Esophagus muscularis mucosa (tissue), 4 donors: Measurements from ENCODE around the gene ZNF41. TPM values are rescaled to one million over a fixed set of nuclear protein-coding genes. Genes with fewer than 3 reads are reported as not detected.

Source experiments
- DNase-seq: peaks from one replicate; pipeline ENCODE4 v3.0.0-alpha.2; 2017; ENCODE audit errors: extremely low spot score
- H3K27ac ChIP-seq, 4 donors: fragments of 200-600 bp; sonication (generic); replicated peaks in 1 of 4; 1 replicate in 3 of 4; 2 replicates in 1 of 4; pipeline ENCODE4 v1.5.1; 2016 to 2019; ENCODE audit warnings: mild to moderate bottlenecking in 1 of 4
- H3K27me3 ChIP-seq, 4 donors: fragments of 200-600 bp; sonication (generic); one replicate each; pipeline versions ENCODE4 v1.5.1 to v1.6.0; 2016 to 2019
- H3K36me3 ChIP-seq, 4 donors: fragments of 200-600 bp; sonication (generic); one replicate each; pipeline ENCODE4 v1.5.1; 2016 to 2019
- H3K4me1 ChIP-seq, 4 donors: fragments of 200-600 bp; sonication (generic); one replicate each; pipeline ENCODE4 v1.5.1; 2016 to 2019
- H3K4me3 ChIP-seq, 4 donors: fragments of 200-600 bp; sonication (generic); 1 replicate in 2 of 4; 2 replicates in 2 of 4; pipeline ENCODE4 v1.5.1; 2016 to 2019; ENCODE audit warnings: mild to moderate bottlenecking in 4 of 4, moderate library complexity in 1 of 4
- H3K9me3 ChIP-seq, 4 donors: fragments of 200-600 bp; sonication (generic); 1 replicate in 3 of 4; 2 replicates in 1 of 4; pipeline ENCODE4 v1.5.1; 2016 to 2019
- CTCF ChIP-seq, 3 experiments: fragments of 200-600 bp in 2 of 3; fragments of 450-650 bp in 1 of 3; sonication (generic) in 2 of 3; IDR thresholded peaks; one replicate each; pipeline ENCODE4 v1.5.1; 2017 to 2019; ENCODE audit warnings: antibody characterized with exemption in 3 of 3, mild to moderate bottlenecking in 2 of 3, moderate library complexity in 1 of 3
- EP300 ChIP-seq: sonication (generic); formaldehyde crosslinking; IDR thresholded peaks from one replicate; pipeline ENCODE4 v1.6.1; 2017; ENCODE audit warnings: antibody characterized with exemption
- POLR2A ChIP-seq: fragments of 450-650 bp; IDR thresholded peaks from one replicate; pipeline ENCODE4 v1.6.1; 2017; ENCODE audit warnings: antibody characterized with exemption, moderate library complexity, mild to moderate bottlenecking, low read depth
- POLR2AphosphoS5 ChIP-seq, 2 donors: sonication (generic); formaldehyde crosslinking; IDR thresholded peaks; one replicate each; pipeline ENCODE4 v1.6.1; 2017; ENCODE audit warnings: antibody characterized with exemption in 2 of 2
- WGBS: methylation state at CpG from one replicate; pipeline ENCODE4 v1.1.5; 2018; 5-methylcytosine and 5-hydroxymethylcytosine counted together
- intact Hi-C: fragments of 100-400 bp; cut with DNase I; formaldehyde crosslinking; loops from one replicate; pipeline ENCODE4 v1.15.1; 2023
- total RNA-seq, 4 donors: library from RNA; depleted of rRNA; stranded (reverse); fragments of >200 nt; gene quantifications; one replicate each; pipeline versions ENCODE4 v1.1.0 to v1.2.1, GENCODE V29; 2016

Gene ZNF41
- total RNA-seq, 4 donors from 2014 or later: 7.5 to 9.0 (median 7.6) TPM

DNA sequence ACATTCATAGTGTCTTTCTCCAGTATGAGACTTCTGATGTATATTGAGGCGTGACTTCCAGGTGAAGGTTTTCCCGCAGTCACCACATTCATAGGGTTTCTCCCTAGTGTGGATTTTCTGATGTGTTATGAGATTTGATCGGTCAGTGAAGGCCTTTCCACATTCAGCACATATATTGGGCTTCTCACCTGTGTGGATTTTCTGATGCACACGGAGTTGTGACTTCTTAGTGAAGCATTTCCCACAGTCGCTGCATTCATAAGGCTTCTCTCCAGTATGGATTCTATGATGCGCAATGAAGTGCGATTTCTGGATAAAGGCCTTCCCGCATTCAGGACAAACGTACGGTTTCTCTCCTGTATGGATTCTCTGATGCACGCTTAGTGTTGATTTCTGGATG lies 35.4 kb downstream of the ZNF41 start:
- 89% methylated on average over 11 of the region's 11 CpGs for WGBS
- peaks cover 0 to 5% (median 0%) of the 10 kb centered on the region in 4 donors for H3K27me3 ChIP-seq
- TF ChIP-seq POLR2A (no peak), CTCF (IDR thresholded peaks at IDR 0.05) (no peak), POLR2AphosphoS5 (IDR thresholded peaks at IDR 0.05) (no peak), EP300 (no peak)
- H3K4me1 ChIP-seq: no peaks in the 10 kb centered on the region
- no peak for DNase-seq
- H3K27ac ChIP-seq: no peak overlapping the region
- no peak overlapping the region for H3K4me3 ChIP-seq
- peaks cover 0 to 35% (median 2%) of the 10 kb centered on the region in 4 donors for H3K9me3 ChIP-seq
- intact Hi-C loops: no loop called here
- H3K36me3 ChIP-seq: peaks cover 2 to 46% (median 28%) of the 10 kb centered on the region in 4 donors

DNA sequence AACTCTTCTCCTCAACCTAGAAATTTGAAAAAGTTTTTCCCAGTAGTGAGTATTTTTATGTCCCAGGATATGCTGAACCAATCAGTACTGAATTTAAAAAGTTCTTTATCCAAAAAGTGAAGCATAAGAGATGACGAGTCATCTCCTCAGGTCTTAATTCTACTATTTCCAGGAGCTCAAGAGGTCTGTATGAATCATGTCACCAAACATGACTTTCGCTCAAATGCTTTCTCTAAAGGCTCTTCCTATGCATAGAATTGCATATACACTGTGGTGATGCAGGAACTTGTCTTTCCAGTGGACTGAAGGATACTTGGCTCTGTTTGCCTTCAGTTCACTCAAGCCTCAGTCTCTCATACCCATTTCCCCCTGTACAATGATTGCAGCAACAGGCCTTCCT lies 36.1 kb downstream of the ZNF41 start:
- Histone ChIP-seq H3K27ac (no peak overlapping the region), H3K27me3 (peaks cover 0 to 5% (median 0%) of the 10 kb centered on the region in 4 donors), H3K4me3 (no peak overlapping the region), H3K9me3 (peaks cover 0 to 36% (median 2%) of the 10 kb centered on the region in 4 donors), H3K4me1 (no peaks in the 10 kb centered on the region), H3K36me3 (peaks cover 0 to 40% (median 25%) of the 10 kb centered on the region in 4 donors)
- intact Hi-C loops: no loop called here
- WGBS: 91% methylated on average over 2 of the region's 2 CpGs
- TF ChIP-seq EP300: no peak
- no peak for TF ChIP-seq POLR2AphosphoS5 (IDR thresholded peaks at IDR 0.05)
- TF ChIP-seq CTCF (IDR thresholded peaks at IDR 0.05): no peak
- no peak for TF ChIP-seq POLR2A
- DNase-seq: no peak

- Histone ChIP-seq H3K36me3 (peaks cover 0 to 35% (median 21%) of the 10 kb centered on the region in 4 donors), H3K9me3 (peaks cover 0 to 41% (median 2%) of the 10 kb centered on the region in 4 donors), H3K27me3 (peaks cover 0 to 1% (median 0%) of the 10 kb centered on the region in 4 donors), H3K4me1 (no peaks in the 10 kb centered on the region), H3K4me3 (no peak overlapping the region), H3K27ac (no peak overlapping the region)
- WGBS: 88% methylated on average over 2 of the region's 2 CpGs
- TF ChIP-seq POLR2AphosphoS5 (IDR thresholded peaks at IDR 0.05) (no peak), EP300 (no peak), POLR2A (no peak), CTCF (IDR thresholded peaks at IDR 0.05) (no peak)
- no peak for DNase-seq
- intact Hi-C loops: no loop called here
These were observed 36.6 kb downstream of the ZNF41 start for GRCh38 chrX:47446431-47446830.

GRCh38 chrX:47430925-47431324 lies 52.1 kb downstream of the ZNF41 start:
- no peak overlapping the region for H3K4me3 ChIP-seq
- no peak for DNase-seq
- 88% methylated on average over 5 of the region's 5 CpGs for WGBS
- intact Hi-C loops: no loop called here
- H3K27ac ChIP-seq: no peak overlapping the region
- no peaks in the 10 kb centered on the region for H3K36me3 ChIP-seq
- H3K9me3 ChIP-seq: no peaks in the 10 kb centered on the region
- H3K27me3 ChIP-seq: no peaks in the 10 kb centered on the region
- no peaks in the 10 kb centered on the region for H3K4me1 ChIP-seq
- TF ChIP-seq EP300: no peak
- TF ChIP-seq POLR2A: no peak
- TF ChIP-seq POLR2AphosphoS5 (IDR thresholded peaks at IDR 0.05): no peak
- TF ChIP-seq CTCF (IDR thresholded peaks at IDR 0.05): no peak

DNA sequence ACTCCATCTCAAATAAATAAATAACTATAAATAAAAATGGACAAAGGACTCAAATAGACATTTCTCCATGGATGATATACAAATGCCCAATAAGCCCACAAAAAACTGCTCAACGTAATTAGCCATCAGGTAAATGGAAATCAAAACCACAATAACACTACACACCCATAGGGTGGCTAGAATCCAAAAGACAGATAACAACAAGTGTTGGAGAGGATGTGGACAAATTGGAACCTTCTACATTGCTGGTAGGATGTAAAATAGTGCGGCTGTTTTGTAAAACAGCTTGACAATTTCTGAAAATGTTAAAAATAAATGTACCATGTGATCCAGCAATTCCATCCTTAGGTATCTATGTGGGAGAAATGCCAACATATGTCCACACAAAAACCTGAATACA lies 60.6 kb downstream of the ZNF41 start:
- Histone ChIP-seq H3K9me3 (no peaks in the 10 kb centered on the region), H3K4me1 (no peaks in the 10 kb centered on the region), H3K36me3 (no peaks in the 10 kb centered on the region), H3K27ac (no peak overlapping the region), H3K27me3 (no peaks in the 10 kb centered on the region), H3K4me3 (no peak overlapping the region)
- TF ChIP-seq EP300 (no peak), POLR2A (no peak), POLR2AphosphoS5 (IDR thresholded peaks at IDR 0.05) (no peak), CTCF (IDR thresholded peaks at IDR 0.05) (no peak)
- intact Hi-C loops: no loop called here
- DNase-seq: no peak
- 82% methylated on average over 2 of the region's 2 CpGs for WGBS
